GM18951 (cell line): ENCODE results near the gene ANKRD29.

Source experiments
- POLR2A ChIP-seq: IDR thresholded peaks from 4 replicates; pipeline ENCODE4 v1.6.1; 2011; ENCODE audit warnings: mild to moderate bottlenecking; ENCODE audit not compliant: insufficient read length, insufficient read depth; ENCODE audit errors: extremely low read depth
- in situ Hi-C: fragments of 300-500 bp; cut with MboI; formaldehyde crosslinking; loops from one replicate; pipeline ENCODE4 v1.12.0; 2022; ENCODE audit warnings: low sequenced_read_pairs, mixed read lengths, inconsistent platforms; ENCODE audit not compliant: unreplicated experiment

The ANKRD29 gene

DNA sequence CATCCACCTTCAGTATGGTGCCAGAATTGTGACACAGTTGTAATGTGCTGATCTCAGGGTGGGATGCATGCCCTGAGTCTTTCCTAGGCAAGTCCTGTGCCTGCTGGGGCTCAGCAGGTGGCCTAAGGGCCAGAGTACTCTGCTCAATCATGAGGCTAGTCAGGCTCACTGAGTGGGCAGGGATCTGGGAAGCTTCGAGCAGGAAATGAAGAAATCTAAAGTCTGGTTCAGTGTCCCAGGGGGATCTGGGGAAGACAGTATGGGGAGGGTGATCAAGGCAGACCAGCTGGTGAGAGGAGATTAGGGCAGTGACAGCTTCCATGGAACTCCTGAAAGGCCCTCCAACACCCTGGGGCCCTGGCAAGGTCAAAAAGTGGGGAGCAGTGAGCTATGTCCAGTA, 8.9 kb upstream of the ANKRD29 start:
- in situ Hi-C loops: no loop called here
- no peak for TF ChIP-seq POLR2A

GRCh38 chr18:23669804-23670405, 7.2 kb upstream of the ANKRD29 start:
- in situ Hi-C loops: no loop called here
- TF ChIP-seq POLR2A: no peak

GRCh38 chr18:23669202-23669766, 6.6 kb upstream of the ANKRD29 start:
- TF ChIP-seq POLR2A: no peak
- in situ Hi-C loops: no loop called here

DNA sequence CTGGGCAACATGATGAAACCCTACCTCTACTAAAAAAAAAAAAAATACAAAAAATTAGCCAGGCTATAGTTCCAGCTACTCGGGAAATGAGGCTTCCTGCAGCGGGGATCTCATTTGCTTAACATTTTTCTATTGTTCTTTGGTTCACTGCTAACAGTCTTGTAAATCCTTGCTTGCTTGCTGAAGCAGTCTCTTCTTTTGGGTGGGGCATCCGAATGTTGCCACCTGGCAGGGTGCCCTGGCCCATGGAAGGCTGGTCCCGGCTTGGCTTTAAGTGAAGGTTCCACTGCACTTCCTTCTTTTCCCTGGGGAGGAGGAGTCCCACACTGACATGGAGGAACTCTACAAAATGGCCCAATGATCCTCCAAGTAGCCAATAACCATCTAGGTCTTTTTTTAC, 6.0 kb upstream of the ANKRD29 start:
- in situ Hi-C loops: no loop called here
- no peak for TF ChIP-seq POLR2A

- TF ChIP-seq POLR2A: no peak
- in situ Hi-C loops: no loop called here
Measured at GRCh38 chr18:23667114-23667513, 4.4 kb upstream of the ANKRD29 start.

DNA sequence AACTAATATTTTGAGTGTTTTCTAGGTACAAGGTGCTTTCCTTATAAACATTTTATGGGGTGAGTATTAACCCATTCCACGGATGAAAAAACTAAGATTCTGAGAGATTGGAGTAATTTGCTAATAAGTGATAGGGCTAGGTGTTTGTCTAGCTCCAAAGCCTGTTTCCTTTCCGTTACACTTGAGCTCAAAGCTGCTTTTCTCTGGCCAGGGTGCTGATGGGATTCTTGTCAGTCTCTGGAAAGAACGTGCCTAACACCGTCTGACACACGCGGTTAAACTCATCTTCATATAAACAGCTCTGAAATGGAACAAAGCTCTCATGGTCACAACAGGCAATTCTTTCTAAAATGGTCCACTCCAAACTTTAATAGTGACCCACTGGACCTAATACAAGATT, 2.0 kb upstream of the ANKRD29 start:
- no peak for TF ChIP-seq POLR2A
- in situ Hi-C loops: no loop called here

DNA sequence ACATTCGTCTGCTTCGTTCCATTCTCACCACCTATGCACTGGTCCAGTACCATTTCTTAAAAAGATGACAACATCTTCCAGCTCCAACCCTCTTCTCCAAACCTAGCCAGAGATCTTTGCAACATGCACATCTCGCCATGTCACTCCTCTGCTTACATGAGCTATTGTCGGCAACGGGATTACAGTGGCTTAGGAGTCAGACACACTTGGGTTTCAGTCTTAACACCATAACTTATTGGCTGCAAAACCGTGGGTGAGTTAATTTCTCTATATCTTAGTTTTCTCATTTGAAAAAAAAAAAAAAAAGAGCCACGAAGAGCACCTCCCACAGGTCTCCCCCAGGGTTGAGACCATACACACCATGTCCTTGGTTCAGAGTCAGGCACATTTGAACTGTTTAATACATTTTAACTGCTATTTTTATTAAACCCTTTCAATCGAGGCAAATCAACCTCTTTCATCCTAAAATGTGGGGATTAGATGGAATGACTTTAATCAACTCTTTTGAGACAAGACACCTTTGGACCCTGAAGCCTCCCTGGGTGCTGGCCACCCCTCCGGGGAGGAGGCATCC, 889 bp downstream of the ANKRD29 start:
- in situ Hi-C loops: no loop called here
- no peak for TF ChIP-seq POLR2A

- TF ChIP-seq POLR2A: no peak
- in situ Hi-C loops: no loop called here
Measured at GRCh38 chr18:23658285-23658684, 4.4 kb downstream of the ANKRD29 start.

DNA sequence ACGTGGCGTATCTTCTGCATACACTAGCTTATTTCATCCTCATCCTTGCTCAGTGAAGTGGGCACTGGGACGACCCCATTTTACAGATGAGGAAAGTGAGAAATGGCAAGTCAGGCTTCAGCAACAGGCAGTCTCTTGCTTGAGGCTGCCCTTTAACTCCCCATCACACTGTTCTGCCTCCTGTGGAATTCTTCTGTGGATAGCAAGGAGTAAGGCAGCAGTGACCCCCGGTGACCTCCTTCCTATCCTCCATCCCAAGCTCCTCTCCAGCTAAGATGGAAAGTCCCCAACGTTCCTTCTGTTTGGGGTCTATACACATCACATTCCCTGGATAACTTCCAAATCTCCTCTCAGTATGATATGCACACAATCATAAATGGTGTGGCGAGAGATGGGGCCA, 10.5 kb downstream of the ANKRD29 start:
- in situ Hi-C loops: no loop called here
- no peak for TF ChIP-seq POLR2A

DNA sequence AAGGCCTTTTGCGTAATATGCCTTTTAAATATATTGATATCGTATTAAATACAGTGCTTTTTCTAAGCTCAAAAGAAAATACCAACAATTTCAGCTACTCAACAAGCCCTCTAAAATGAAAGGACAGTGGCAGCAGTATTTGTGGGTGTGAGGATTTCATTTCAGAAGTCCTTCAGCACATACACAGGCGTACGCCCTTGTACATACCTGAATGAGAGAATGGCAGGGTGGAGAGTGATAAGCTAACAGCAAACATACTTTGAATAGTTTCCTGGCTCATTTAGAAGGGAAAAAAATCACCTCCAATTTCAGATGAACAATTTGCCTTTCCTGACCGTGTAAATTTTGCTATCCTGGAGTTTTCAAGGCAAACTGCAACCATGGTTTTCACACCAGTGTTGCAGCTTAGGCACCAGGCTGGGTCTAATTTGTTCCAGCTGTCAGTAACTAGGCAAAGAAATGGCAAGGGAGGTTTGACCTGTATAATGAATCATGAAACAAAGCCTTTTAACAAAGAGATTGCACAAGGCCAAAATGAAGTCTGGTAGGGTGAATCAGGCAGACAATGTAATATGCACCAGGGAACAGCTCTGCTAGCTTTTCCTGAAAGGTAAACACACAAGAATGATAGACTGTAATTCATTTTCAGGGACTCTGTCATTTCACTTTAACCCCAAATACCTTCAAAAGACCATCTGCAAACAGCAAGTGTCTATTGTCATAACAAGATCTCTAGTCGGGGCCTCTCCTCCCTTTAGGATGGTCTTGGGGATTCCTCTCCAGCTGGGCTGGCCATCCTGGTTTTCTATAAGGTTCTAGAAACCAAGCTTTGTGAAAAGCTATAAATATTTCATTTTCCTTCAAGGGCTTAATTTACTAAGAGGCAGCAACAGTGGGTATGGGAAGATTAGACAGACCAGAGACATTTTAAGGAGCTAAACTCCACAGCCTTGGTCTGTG, 11.5 kb downstream of the ANKRD29 start:
- in situ Hi-C loops: no loop called here
- no peak for TF ChIP-seq POLR2A

- in situ Hi-C loops: no loop called here
- no peak for TF ChIP-seq POLR2A
Measured at GRCh38 chr18:23648940-23649607, 13.6 kb downstream of the ANKRD29 start.

GRCh38 chr18:23648456-23648855, 14.3 kb downstream of the ANKRD29 start:
- no peak for TF ChIP-seq POLR2A
- in situ Hi-C loops: no loop called here

- in situ Hi-C loops: no loop called here
Measured at GRCh38 chr18:23646282-23646681, 16.4 kb downstream of the ANKRD29 start.

DNA sequence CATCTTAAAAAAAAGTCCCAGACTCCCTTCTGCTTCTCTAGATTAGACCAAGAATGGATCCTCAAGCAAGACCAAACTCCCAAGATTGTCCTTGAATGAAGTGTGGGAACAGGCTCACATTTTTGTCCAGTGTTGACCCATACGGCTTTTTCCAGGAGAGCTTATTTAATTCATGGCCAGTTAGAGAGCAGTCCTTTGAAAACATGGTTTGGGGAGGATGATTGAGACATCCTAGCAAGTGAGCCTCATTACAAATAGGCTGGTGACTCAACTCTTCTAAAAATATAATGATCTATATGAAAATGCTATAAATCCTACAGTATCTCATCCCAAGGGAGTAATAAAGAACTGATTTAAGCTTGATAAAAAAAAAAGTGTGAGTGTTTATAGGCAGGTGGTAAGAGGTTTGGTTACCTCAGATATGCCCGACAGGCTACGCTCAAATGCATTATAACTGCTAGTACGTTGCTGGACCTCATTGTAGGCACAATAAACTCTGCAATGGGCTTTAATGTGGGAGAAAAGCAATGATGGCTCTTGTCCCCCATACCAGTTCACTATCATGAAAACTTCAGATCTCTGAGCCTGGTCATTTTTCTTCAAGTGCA, 17.0 kb downstream of the ANKRD29 start:
- no peak for TF ChIP-seq POLR2A
- in situ Hi-C loops: no loop called here

More at GRCh38 chr18:23646282-23646681, 16.4 kb downstream of the ANKRD29 start:
- TF ChIP-seq POLR2A: no peak
